GM19455 (cell line): ENCODE results near the gene CKS1B.

Experiments
- ATAC-seq: cut with Tn5 transposase; IDR thresholded peaks from one replicate; pipeline ENCODE4 v1.9.1; 2021; ENCODE audit not compliant: unreplicated experiment

The CKS1B gene

DNA sequence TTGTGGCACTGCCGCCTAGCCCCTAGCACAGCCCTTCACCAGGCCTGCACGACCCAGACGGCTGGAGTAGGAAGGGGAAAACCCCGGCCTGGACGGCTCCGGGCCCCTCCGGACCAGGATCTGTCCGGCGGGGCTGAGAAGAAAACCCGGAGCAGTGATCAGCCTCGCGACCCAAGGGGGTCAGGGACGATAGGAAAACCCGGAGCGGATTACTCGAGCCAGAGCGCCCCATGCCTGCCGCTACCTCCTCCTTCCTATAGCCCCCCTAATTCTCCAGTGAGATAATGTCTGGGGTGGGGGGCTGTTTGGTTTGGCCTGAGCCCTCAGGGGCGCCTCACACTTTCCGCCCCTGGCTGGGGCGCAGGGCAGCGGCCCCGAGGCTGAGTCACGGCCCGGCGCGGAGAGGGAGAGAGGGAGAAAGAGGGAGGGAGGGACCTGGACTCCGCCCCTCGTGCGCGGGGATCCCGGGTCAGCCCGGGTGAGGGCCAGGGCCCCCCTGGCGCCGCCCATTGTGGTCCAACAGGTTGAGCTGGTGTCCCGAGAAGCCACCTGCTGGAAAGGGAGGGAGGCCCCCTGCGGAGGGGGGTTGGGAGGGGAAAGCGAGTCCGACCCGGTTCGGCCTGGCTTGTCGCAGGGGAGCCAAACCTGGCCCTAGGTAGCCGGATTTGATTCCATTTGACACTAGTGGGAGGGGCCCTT, 26.4 kb downstream of the CKS1B start:
- ATAC-seq: peak; percentile 45

DNA sequence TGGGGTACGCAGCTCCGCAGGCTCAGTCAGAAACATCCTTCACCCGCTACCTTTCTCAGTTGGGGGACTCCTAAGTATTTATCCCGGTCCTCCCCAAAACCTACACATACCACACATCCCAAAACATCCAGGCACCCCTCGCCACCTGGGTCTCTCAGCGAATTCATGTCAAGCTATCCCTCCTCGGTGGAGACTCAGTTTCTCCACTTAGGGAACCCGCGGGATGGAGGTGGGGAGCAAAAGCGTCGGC, 26.9 kb downstream of the CKS1B start:
- no peak for ATAC-seq

GRCh38 chr1:155001675-155002463, 27.4 kb downstream of the CKS1B start:
- ATAC-seq: peak; percentile 49

DNA sequence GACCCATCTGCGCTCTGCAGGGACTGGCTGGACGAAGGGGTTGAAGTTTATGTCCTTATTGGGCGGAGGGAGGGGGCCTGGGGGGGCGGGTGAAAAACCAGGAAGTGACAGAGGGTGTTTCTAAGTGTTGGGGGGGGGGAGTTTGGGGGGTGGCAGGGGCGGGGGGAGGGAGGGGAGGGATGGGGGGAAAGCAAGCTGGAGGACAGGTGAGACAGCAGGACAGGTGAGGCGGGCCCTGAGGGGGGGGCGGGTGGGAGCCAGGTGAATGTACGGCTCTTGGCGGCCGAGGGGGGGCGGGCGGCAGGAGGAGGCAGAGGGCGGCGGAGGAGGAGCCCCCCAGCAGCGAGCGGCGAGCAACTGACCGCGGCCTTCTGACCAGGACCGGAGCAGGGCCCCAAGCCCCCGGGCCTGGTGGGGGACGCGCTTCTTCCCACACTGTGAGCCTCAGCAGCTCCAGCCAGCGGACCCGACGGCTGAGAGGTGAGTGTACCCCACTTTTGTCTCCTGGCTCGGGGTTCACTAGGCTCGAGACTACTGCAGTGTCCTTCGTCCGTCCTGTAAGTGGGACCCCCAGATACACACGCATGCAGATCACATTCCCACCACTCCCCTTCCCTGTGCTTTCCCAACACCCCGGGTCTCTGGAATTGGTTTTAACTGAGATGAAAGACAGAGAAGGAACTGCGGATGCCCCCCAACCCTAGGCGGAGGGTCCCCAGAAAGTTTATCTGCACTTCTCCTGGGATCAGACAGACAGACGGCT, 28.2 kb downstream of the CKS1B start, which contains the start of gene ZBTB7B:
ZBTB7B (plus strand) TSS at position 339 of the 763 bp plus-strand sequence. CDS start 11,859 bp downstream, outside the sequence.
- ATAC-seq: no peak

DNA sequence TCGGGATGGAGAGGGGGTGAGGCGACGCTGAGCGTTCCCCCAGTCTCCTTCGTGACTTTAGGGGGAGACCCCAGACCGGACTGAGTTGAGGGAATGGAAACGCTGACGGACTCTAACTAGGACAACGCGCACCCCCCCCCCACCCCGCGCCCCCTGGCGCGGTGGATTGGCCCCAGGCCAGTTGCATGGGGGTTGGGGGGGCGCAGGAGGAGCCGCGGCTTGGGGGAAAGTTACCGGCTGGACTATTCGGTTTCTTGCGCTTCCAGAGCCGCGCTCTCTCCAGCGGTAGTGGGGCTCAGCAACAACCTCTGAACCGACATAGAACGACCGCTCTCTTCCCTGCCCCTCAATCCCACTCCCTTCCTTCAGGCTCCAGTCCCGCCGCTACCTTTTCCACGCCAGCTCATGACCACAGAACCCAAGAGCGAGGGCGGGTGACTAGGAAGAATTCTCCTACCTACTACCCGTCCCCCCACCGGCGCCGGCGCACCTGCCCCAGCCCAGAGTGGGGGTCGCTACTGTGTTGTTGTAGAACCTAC, 28.8 kb downstream of the CKS1B start:
- no peak for ATAC-seq

DNA sequence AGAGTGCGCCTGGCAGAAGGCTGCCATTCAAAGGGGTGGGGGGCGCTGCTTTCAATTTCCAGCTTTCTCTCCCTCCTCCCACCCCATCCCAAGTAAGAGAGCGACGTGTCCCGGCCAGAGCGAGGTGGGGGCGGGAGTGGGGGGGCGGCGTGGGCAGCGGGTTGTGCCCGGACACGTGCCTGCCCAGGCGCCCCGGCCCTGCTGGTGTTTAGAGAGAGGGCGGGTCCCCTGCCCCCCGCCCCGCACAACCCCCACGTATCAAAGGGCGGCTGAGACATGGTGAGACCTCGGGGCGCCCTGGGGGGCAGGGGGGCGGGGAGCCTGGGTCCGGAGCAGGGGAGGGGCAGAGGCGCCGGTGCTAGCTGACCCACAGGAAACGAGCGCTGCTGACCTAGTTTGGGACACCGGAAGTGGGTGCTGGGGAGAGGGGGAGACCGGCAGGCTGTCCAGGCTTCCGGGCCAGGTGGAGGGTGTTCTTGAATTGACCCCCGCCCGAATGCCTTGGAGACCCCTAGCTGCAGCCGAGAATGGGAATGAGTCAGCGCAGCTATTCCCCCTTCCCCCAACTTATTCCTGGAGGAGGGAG, 29.4 kb downstream of the CKS1B start:
- no peak for ATAC-seq

DNA sequence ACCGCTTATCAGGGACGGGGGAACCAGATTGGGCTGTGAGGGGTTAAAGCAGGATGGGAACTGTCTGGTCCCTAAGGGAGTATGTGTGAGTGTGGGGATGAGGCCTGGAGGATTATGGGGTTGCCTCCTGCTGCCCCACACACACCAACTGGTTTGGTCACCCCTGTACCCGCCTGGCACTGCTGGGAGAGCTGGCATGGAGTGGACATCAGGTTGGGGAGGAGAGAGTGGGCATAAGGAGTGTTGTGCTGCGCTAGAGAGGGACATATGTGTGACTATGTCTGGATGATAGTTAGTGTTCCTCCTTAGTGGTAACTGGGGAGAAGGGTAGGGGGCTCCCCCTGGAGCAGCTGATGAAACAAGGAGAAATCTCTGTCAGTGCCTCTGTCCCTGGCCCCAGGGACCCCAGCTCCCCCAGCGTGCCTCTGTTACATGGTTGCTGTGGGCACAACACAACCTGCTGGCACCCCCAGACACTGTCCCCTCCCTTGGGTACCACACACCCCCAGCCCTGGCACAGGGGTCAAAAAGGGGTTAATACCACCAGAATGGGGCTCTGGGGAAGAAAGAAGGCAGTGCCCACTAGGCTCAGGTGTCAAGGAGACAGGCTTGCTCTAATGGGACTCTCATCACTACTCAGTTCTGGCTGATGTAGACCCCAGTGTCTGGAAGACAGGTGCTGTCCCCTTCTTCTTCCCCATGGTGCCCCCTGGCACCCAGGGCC, 30.0 kb downstream of the CKS1B start:
- no peak for ATAC-seq

DNA sequence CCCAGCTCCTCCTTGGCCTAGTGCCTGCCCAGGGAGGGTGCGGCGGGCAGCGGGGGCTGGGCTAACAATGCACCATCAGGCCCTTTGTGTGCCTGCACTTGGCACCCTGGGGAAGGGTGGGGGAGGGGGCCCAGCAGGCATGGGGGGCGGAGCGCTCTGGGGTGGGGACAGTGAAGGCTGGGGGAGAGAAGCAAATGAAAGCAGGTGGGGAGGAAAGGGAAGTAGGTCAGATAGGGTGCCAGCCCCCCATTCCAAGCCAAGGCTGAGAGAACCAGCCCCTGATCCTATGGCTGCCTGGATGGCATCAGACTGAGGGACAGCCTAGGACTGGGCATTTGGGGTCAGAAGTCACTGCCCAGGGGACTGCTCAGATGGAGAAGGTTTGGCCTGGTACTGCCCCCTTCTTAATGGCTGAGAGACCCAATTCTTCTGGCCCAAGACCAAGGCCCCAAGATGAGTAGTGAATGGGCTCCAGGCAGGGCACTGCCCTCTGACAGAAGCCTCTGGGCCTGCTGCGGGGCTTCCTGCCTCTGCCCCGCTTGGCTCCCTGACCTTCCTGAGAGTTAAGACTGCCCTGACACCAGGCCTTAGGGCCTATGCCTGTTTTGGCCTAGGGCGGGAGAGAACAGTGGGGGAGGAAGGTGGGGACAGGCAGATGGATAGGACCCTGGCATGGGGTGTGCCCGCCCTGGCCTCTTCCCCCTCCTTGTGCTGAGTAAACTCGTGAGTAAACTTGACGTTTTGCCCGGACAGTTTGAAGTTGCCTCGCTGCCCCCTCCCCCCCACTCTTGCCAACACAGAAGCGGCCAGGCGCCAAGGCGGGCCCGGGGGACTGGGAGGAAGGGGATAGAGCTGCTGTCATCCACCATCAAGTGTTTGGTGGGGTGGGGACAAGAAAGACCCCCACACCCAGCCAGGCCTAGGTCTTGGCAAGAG, 30.9 kb downstream of the CKS1B start:
- ATAC-seq: no peak

DNA sequence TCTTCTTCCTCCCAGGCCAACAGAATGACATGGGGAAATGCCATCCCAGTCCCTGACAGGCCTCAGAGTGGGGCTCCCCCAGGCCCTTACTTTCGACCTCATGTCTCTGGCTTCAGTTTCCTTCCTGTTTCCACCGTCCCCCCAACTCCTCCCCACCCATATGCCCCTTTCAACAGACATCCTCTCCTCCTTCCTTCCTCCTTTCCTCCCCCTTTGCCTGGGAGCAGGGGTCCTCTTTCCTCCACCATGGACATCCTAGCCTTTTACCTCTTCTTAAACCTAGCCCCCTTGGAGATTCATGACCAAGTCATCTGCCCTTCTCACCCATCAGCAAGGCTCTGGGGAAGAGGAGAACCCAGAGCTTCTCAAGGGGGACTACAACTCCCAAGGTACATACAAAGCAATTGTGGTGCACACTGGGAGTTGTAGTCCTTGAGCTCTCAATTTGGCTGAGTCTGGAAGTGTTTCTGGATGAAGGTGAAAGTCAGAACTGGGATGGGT, 32.2 kb downstream of the CKS1B start:
- ATAC-seq: no peak

DNA sequence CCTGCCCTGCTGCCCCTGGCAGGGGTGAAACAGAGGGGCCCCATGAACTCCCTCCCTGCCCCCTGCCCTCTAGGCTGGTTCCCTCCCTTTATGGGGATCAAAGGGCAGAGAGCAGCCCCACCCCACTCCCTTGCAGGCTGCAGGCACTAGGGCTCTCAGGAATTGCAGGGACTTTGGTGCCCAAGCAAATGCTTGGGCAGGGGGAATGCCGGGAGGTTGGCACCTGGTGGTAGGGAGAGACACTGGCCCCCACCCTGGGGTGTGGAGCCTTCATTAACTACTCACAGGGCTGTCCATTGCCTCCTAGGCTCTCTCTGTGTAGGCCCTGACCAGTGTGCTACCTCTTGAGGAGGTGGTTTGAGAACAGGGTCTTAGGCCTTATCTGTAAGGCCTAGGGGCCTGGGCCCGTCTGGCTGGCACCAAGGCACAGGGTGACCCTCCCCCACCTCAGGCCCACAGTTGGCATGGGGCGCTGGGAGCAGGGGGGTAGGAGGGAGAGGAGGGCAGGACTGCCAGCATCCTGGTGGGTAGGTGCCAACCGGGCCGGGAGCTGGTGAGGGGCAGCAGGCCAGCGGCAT, 32.9 kb downstream of the CKS1B start:
- no peak for ATAC-seq

GRCh38 chr1:155008015-155008941, 33.8 kb downstream of the CKS1B start:
- ATAC-seq: no peak

DNA sequence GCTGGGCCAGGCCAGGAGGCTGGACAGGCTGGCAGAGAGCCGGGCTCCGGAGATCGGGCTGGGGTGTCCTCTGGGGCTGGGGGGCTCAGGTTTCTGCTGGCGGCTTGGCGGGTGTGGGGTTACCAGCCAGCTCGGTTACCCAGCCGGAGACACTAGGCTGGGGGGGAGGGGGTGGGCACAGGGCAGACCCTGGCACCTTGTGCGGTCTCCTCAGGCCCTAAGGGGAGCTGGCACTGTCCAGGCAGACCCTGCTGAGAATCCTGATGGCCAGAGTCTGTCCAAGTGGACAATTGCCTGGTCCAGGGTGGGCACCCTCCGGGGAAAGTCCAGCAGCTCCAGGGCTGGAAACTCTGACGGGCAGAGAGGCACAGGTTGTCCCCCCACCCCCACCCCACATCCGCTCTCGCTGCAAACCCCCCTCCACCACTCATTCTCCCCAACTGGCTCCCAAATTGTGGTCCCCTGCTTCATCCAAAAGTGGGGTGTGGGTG, 34.8 kb downstream of the CKS1B start:
- ATAC-seq: no peak

DNA sequence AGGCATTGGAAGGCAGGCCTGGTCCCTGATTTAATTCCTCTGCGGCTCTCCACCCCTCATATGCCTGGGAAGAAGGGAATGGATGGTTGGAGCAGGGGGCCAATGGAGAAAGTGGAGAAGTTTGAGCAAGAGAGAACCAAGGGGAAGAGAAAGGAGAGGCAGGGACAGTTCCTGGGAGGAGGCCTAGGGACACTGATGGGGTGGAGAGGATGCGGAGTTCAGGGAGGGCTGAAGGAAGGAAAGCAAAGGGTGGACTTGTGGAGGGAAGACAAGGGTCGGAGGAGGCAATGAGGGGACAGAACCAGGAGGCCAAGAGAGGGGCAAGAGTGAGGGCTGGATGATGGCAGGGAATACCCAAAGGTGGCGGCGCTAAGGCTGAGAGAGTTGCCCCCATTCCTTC, 35.3 kb downstream of the CKS1B start:
- no peak for ATAC-seq

GRCh38 chr1:155010211-155010918, 35.9 kb downstream of the CKS1B start:
- no peak for ATAC-seq

DNA sequence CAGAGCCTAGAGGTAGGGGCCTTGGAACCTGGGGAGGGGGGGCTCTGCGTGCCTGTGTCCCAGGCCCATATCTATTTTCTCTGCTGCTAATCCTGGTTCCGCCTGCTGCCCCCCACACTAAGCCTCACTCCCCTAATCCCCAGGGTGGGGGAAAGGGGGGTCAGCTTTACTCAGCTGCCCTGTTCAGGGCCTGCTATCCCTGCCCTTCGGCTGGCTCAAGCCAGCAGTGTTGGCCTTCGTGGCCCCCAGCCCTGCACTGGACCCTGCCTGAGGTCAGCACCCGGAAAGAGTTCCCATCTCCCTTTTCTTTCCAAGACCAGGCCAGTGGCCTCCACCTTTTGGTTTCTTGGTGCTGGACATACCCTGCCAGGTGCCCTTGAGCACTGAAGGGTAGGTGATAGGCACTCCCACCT, 36.5 kb downstream of the CKS1B start:
- ATAC-seq: no peak

- no peak for ATAC-seq
These were observed 37.0 kb downstream of the CKS1B start for GRCh38 chr1:155011437-155012025.
